Kidney epithelial cell (primary cell): ENCODE results near the gene UNC79. TPM values are rescaled to one million over a fixed set of nuclear protein-coding genes. Genes with fewer than 3 reads are reported as not detected.

Experiments
- DNase-seq: peaks from one replicate; pipeline ENCODE4 v3.0.0-alpha.2; 2010; ENCODE audit warnings: low read depth
- H3K27me3 ChIP-seq: 2 replicates; pipeline ENCODE4 v1.6.0; 2011; ENCODE audit warnings: low read length; ENCODE audit not compliant: control insufficient read depth, insufficient read depth
- H3K36me3 ChIP-seq: 2 replicates; pipeline ENCODE4 v1.5.1; 2011; ENCODE audit warnings: low read length; ENCODE audit not compliant: control insufficient read depth, insufficient read depth
- H3K4me3 ChIP-seq: 2 replicates; pipeline ENCODE4 v1.5.1; 2011; ENCODE audit warnings: low read depth, mild to moderate bottlenecking, control low read depth, low read length
- total RNA-seq: library from RNA; depleted of rRNA; stranded (reverse); fragments of >200 nt; gene quantifications from 2 replicates; pipeline ENCODE4 v1.2.3, GENCODE V29; 2015
- TF ChIP-seq, protein P1 (sequence below): IDR thresholded peaks from 2 replicates; pipeline ENCODE4 v1.5.1; 2011; ENCODE audit warnings: mild to moderate bottlenecking, moderate library complexity, low read length, control low read depth, inconsistent platforms; ENCODE audit not compliant: insufficient read depth, poor library complexity, severe bottlenecking

Gene UNC79
- total RNA-seq, 1 donor from 2014 or later: 0.13 TPM

DNA sequence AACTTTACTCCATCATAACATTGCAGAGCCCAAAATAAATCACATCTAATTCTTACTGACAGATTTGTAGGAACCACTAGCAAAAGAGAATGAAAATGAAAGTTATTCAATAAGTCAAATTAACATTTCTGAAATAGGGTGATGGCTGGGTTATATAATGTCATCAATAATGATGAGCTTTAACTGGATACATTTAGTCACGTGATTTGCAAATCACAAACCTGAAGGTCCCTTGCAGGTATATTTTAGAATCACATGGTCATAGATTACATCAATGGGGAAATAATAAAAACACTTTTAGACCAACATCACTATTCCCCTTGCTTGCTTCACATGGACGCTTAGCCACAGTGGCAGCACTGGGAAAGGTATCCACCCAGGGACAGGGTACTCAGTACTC is 270.8 kb downstream of the UNC79 start:
- Histone ChIP-seq H3K4me3 (no peak overlapping the region), H3K36me3 (no peaks in the 10 kb centered on the region), H3K27me3 (no peaks in the 10 kb centered on the region)
- TF ChIP-seq, protein P1, sequence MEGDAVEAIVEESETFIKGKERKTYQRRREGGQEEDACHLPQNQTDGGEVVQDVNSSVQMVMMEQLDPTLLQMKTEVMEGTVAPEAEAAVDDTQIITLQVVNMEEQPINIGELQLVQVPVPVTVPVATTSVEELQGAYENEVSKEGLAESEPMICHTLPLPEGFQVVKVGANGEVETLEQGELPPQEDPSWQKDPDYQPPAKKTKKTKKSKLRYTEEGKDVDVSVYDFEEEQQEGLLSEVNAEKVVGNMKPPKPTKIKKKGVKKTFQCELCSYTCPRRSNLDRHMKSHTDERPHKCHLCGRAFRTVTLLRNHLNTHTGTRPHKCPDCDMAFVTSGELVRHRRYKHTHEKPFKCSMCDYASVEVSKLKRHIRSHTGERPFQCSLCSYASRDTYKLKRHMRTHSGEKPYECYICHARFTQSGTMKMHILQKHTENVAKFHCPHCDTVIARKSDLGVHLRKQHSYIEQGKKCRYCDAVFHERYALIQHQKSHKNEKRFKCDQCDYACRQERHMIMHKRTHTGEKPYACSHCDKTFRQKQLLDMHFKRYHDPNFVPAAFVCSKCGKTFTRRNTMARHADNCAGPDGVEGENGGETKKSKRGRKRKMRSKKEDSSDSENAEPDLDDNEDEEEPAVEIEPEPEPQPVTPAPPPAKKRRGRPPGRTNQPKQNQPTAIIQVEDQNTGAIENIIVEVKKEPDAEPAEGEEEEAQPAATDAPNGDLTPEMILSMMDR: no peak
- DNase-seq: no peak

DNA sequence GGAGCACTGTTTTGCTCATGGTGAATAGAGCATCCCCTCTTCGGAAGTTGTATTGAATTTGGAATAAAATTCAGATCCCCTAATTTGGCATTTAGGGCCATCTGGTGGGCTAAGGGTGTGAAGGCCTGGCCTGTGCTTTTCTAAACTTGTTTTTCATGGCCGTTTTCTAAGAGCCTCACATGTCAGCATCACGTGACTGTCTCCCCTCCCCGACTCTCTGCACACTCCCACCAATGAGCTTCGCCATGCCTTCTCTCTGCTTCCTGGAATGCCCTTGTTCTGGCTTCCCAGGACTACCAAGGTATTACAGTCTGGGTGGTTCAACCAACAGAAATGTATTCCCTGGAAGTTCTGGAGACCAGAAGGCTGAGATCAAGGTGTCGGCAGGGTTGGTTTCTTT is 272.2 kb downstream of the UNC79 start:
- no peaks in the 10 kb centered on the region for H3K27me3 ChIP-seq
- no peaks in the 10 kb centered on the region for H3K36me3 ChIP-seq
- H3K4me3 ChIP-seq: no peak overlapping the region
- TF ChIP-seq, protein P1: no peak
- no peak for DNase-seq

DNA sequence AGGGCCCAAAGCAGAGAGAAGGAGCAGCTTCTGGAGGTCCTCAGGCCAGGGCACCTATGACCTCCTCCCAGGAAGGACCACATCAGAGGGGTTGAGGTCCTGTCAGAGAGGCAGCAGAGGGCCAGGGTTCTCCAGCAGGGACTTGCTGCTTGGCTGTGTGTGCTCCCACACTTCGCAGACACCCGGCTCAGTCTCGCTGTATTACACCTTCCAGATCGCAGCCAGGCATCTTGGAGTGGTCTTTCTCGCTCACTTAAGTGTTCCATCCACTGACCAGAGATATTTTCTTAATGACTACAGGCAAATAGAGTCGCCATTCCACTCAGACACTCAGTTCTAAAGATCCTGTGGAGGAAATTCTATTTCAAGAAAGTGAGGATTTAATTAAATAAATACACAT is 273.2 kb downstream of the UNC79 start:
- Histone ChIP-seq H3K4me3 (no peak overlapping the region), H3K27me3 (no peaks in the 10 kb centered on the region), H3K36me3 (no peaks in the 10 kb centered on the region)
- TF ChIP-seq, protein P1: no peak
- DNase-seq: no peak

DNA sequence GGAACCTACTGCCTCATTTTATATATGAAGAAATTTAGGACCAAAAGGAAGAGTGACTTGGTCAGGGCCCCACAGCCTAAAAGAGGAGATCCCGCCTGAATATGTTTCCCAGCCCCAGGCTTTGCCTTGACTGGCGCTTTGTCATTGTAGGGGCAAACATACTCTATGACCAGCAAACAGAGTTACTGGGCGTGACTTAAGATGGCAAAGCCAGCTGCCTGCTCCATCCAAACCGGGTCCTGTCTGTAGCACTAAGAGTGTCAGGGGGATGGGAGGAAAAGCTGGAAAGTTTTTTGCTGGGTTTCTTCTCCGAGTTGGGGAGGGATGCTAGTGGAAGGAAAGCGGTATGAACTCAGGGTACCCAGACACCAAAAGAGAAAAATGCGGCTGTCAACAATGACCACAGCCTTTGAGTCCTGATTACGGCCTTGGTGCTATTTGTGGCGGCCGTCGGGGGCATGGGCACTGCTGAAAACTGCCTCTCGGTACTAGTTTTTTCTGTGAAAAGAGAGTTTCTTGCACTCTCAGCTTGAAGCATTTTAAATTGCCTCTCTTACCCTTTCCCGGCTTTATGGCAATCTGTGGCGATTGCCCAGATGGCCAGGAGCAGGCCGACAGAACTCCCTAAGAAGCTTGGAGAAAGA is 274.9 kb downstream of the UNC79 start:
- Histone ChIP-seq H3K27me3 (no peaks in the 10 kb centered on the region), H3K4me3 (no peak overlapping the region), H3K36me3 (no peaks in the 10 kb centered on the region)
- no peak for DNase-seq
- TF ChIP-seq, protein P1: no peak

DNA sequence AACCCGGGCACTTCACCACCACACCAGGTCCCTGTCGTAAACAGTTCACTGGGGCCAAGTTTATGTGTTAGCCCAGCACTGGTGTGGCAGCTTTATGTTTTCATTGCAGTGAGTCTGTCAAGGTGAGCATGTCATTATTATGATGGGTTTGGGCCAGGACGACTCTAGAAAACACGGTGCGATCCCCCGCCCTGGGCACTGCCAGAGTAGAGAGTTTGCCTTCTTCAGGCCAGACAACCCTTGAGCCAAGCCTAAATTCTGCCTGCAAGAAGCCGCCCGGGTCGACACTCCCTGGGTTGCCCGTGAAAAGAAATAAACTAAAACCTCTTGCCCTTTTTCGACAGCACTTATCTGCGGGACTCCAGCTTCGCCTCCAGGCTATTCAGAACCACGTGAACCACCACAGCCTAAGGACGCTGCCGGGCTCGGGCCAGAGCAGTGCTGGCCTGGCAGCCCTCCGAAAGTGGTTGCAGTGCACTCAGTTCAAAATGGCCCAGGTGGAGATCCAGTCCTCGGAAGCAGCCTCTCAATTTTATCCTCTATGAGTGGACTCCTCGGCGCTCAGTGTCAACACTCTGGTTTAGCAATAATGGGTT is 275.7 kb downstream of the UNC79 start:
- TF ChIP-seq, protein P1: no peak
- Histone ChIP-seq H3K36me3 (no peaks in the 10 kb centered on the region), H3K4me3 (no peak overlapping the region), H3K27me3 (no peaks in the 10 kb centered on the region)
- DNase-seq: no peak

DNA sequence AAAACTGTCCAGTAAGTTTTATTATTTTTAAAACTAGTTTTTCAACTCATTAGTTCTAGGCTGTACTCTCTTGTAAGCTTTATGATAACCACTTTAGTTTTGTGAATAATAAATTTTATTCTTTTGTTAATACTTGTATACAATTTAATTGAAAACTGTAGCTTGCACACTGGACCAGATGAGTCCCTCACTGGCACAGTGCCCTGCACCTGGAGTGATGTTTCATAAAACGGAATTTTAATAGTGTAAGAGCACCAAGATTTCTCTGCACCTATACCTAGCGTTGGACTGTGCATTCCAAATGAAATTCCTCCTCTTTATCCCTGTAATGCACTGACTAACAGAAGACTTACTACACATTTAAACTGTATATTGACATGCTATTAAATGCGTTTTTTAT is 276.7 kb downstream of the UNC79 start:
- no peak for DNase-seq
- no peaks in the 10 kb centered on the region for H3K36me3 ChIP-seq
- TF ChIP-seq, protein P1: no peak
- no peak overlapping the region for H3K4me3 ChIP-seq
- H3K27me3 ChIP-seq: no peaks in the 10 kb centered on the region
